Testis (tissue), 3 donors: ENCODE data around the gene CA9. TPM values are rescaled to one million over a fixed set of nuclear protein-coding genes. Genes with fewer than 3 reads are reported as not detected.

Source experiments
- DNase-seq: peaks from one replicate; pipeline ENCODE4 v3.0.0-alpha.2; 2019
- H3K27ac ChIP-seq, 2 donors: fragments of 200-600 bp; sonication (generic); one replicate each; pipeline ENCODE4 v1.5.1; 2019
- H3K27me3 ChIP-seq: fragments of 200-600 bp; sonication (generic); one replicate; pipeline ENCODE4 v1.5.1; 2019
- H3K36me3 ChIP-seq: fragments of 200-600 bp; sonication (generic); one replicate; pipeline ENCODE4 v1.5.1; 2017; ENCODE audit warnings: low read depth; ENCODE audit errors: missing control alignments
- H3K4me1 ChIP-seq: fragments of 200-600 bp; sonication (generic); one replicate; pipeline ENCODE4 v1.5.1; 2019
- H3K4me3 ChIP-seq, 2 donors: fragments of 200-600 bp; sonication (generic); one replicate each; pipeline ENCODE4 v1.5.1; 2017 to 2019
- H3K9me3 ChIP-seq: fragments of 200-600 bp; sonication (generic); one replicate; pipeline ENCODE4 v1.5.1; 2017
- POLR2A ChIP-seq: fragments of 450-650 bp; IDR thresholded peaks from one replicate; pipeline ENCODE4 v1.6.1; 2017; ENCODE audit warnings: antibody characterized with exemption, mild to moderate bottlenecking, moderate library complexity
- WGBS, 2 donors: methylation state at CpG; one replicate each; pipeline ENCODE4 v1.1.5; 2018; 5-methylcytosine and 5-hydroxymethylcytosine counted together
- intact Hi-C: fragments of 100-400 bp; cut with DNase I; formaldehyde crosslinking; loops from one replicate; pipeline ENCODE4 v1.15.1; 2023; ENCODE audit warnings: low total_unique reads
- polyA plus RNA-seq: library from polyadenylated mRNA; stranded (reverse); fragments of 350-450 nt; fragmentation: Illumina TruSeq; extraction: RNeasy Lipid Tissue Mini Kit (QIAGEN cat#74804); gene quantifications from one replicate; pipeline ENCODE4 v1.2.3, GENCODE V29; 2014; ENCODE audit warnings: low read depth, low replicate concordance; ENCODE audit not compliant: insufficient read depth
- total RNA-seq, 2 donors: library from RNA; depleted of rRNA; stranded (reverse); fragments of >200 nt; gene quantifications; one replicate each; pipeline ENCODE4 v1.2.3, GENCODE V29; 2016
- TF ChIP-seq, protein P1 (sequence below), 3 experiments: fragments of 450-650 bp in 2 of 3; fragments of 200-600 bp in 1 of 3; sonication (generic) in 1 of 3; IDR thresholded peaks; one replicate each; pipeline ENCODE4 v1.5.1; 2016 to 2019; ENCODE audit warnings: antibody characterized with exemption in 3 of 3, mild to moderate bottlenecking in 2 of 3, moderate library complexity in 1 of 3

Gene CA9
- total and polyA plus RNA-seq, 3 donors from 2014 or later, result 11.0 to 50.5 (median 36.8) TPM

DNA sequence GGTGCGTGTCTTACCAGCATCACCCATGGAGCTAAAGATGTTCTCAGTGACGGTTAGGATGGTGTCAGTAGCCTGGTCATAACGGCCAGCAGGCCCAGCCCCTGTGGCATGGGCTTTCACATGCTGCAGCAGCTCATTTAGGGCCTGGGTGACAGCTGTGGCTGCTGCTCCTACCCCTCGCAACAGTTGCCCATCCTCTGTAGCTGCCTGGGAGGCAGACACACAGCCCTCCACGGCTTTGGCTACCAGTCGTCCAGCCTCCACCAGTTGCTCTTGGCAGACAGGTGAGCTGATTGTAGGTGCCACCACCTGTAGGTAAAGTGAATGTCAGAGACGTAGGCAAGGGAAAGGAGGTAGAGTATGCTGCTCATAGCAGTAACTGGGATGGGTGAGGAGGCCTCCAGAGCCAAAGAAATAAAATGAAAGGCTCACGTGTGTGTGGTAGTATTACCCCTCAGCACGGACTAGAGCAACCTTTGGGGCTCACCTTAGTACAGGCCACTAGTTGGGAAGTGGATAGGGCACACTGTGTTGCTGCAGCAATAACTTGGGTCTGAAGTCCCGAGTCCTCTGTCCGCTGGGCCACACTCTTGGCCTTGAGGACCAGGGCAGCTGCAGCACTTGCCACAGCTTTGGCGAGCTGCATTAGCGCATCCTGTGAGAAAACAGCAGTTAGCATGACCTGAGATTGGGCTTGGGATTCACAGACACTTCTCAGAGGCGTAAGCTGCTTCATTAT lies 43.6 kb downstream of the CA9 start:
- H3K36me3 ChIP-seq, result no peaks in the 10 kb centered on the region
- WGBS, 2 donors, result 82 to 88% methylated on average over 12 to 14 of the region's 14 CpGs
- TF ChIP-seq, protein P1, sequence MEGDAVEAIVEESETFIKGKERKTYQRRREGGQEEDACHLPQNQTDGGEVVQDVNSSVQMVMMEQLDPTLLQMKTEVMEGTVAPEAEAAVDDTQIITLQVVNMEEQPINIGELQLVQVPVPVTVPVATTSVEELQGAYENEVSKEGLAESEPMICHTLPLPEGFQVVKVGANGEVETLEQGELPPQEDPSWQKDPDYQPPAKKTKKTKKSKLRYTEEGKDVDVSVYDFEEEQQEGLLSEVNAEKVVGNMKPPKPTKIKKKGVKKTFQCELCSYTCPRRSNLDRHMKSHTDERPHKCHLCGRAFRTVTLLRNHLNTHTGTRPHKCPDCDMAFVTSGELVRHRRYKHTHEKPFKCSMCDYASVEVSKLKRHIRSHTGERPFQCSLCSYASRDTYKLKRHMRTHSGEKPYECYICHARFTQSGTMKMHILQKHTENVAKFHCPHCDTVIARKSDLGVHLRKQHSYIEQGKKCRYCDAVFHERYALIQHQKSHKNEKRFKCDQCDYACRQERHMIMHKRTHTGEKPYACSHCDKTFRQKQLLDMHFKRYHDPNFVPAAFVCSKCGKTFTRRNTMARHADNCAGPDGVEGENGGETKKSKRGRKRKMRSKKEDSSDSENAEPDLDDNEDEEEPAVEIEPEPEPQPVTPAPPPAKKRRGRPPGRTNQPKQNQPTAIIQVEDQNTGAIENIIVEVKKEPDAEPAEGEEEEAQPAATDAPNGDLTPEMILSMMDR (IDR thresholded peaks at IDR 0.05), result no peak
- no peak for TF ChIP-seq POLR2A
- no peak overlapping the region for H3K4me3 ChIP-seq
- intact Hi-C loops, result no loop called here
- no peaks in the 10 kb centered on the region for H3K27me3 ChIP-seq
- no peaks in the 10 kb centered on the region for H3K9me3 ChIP-seq
- no peak for DNase-seq
- H3K4me1 ChIP-seq, result no peaks in the 10 kb centered on the region
- H3K27ac ChIP-seq, result no peak overlapping the region

DNA sequence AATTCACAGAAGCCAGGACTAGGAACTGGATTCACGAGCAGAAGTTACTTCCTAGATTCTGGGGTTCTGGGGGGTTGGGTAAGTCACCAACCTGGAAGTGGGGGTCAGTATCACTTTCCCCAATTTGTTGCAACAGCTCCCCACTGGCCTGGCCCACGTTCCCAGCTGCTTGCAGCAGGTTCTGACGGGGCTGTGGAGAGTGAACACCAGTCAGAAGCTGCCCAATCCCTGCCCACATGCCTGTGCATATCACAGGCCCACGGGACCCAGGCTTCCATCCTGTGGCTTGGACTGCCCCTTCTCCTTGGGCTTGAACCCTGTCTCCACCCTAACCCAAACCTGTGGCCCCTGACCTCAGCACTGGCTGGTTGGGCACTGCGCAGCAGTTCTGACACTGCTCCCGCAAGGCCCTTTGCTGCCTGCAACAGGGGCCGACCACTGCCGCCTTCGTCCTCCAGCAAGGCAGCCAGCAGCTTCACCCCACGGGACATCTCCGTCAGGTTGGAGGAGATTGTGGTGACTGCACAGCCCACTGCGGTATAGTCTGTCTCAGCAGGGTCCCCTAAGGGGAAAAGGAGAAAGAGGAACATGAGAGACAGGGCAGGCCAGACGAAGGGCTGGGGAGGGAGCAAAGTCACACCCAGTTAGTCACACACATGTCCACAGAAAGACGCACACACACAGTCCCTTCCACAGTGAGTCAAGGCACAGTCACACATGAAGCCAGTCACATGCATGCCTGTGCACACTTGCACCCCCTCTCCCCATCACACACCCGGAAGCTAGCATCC lies 45.2 kb downstream of the CA9 start:
- Histone ChIP-seq H3K4me3 (no peak overlapping the region), H3K27me3 (no peaks in the 10 kb centered on the region), H3K4me1 (no peaks in the 10 kb centered on the region), H3K9me3 (no peaks in the 10 kb centered on the region), H3K36me3 (no peaks in the 10 kb centered on the region), H3K27ac (no peak overlapping the region)
- TF ChIP-seq, protein P1 (IDR thresholded peaks at IDR 0.05), result no peak
- no peak for TF ChIP-seq POLR2A
- intact Hi-C loops, result no loop called here
- 87 to 88% methylated on average over 9 to 15 of the region's 15 CpGs for WGBS, 2 donors
- DNase-seq, result no peak

DNA sequence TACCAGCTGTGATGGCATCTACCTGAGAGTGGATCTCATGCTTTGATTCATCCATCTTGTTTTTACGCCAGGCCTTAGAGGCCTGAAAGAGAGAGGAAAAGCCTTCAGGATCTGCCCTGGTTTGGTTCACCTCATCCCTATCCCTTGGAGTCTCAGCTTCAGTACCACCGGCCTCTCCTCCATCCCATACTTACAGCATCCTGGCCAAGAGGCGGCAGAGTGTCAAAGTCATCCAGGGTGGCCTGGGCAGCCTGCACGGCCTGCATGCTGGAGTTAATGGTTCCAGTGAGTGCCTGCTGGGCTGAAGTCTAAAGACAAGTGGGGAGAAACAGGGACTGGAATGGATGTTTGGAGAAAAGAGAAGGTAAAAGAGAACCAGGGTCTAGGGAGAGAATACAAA lies 45.8 kb downstream of the CA9 start:
- 88 to 90% methylated on average over 4 of the region's 4 CpGs for WGBS, 2 donors
- Histone ChIP-seq H3K4me3 (no peak overlapping the region), H3K27me3 (no peaks in the 10 kb centered on the region), H3K4me1 (no peaks in the 10 kb centered on the region), H3K9me3 (no peaks in the 10 kb centered on the region), H3K36me3 (no peaks in the 10 kb centered on the region), H3K27ac (no peak overlapping the region)
- intact Hi-C loops, result no loop called here
- DNase-seq, result no peak
- TF ChIP-seq, protein P1 (IDR thresholded peaks at IDR 0.05), result no peak
- no peak for TF ChIP-seq POLR2A

DNA sequence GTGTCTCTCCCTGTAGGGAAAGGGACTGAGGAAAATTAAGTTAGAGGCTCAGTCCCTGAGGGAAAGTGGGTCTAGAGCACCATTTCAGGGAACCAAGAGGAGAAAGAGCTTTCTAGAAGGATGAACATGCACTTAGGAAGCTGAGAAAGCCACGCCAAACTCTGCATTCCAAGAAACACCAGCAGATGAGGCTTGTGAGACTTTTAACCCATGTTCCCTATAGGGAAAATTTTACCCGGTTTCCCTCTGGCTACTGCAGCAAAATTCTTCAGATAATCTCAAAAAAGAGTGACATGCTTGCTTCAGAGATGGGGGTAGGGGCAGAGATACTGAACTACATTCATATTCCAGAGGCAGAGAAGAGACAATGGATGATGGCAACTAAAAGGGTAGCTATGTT lies 49.7 kb downstream of the CA9 start:
- 86 to 92% methylated on average over 2 of the region's 2 CpGs for WGBS, 2 donors

More for the DNA sequence above, 49.7 kb downstream of the CA9 start:
- TF ChIP-seq POLR2A, result no peak
- TF ChIP-seq, protein P1 (IDR thresholded peaks at IDR 0.05), result no peak
- Histone ChIP-seq H3K4me3 (no peak overlapping the region), H3K4me1 (peaks cover 24% of the 10 kb centered on the region), H3K27ac (no peak overlapping the region), H3K9me3 (no peaks in the 10 kb centered on the region), H3K27me3 (no peaks in the 10 kb centered on the region), H3K36me3 (no peaks in the 10 kb centered on the region)
- no peak for DNase-seq
- intact Hi-C loops, result loop anchor here (10.0 kb wide), 1 partner anchor 59 kb away; the partner anchor contains the start of gene ARHGEF39
